Mesothelial cell of epicardium (in vitro differentiated cells): ENCODE data around the gene ERAL1. TPM values are rescaled to one million over a fixed set of nuclear protein-coding genes. Genes with fewer than 3 reads are reported as not detected.
"Not testable (repeated sequence)": the region's sequence is repeated elsewhere in the genome, so short reads cannot be mapped to it uniquely, and the experiment has no call there.

Source experiments
- DNase-seq, 2 experiments: peaks; one replicate each; pipeline ENCODE4 v3.0.0; 2021; ENCODE audit warnings: low spot score in 2 of 2; ENCODE audit not compliant: unreplicated experiment in 2 of 2
- H3K27ac Mint-ChIP-seq: 2 replicates; pipeline ENCODE4 v1.8.0; 2021; ENCODE audit warnings: mixed read lengths
- H3K27me3 Mint-ChIP-seq: 2 replicates; pipeline ENCODE4 v1.8.0; 2021; ENCODE audit warnings: low read depth, mixed read lengths
- H3K36me3 Mint-ChIP-seq: 2 replicates; pipeline ENCODE4 v1.8.0; 2021; ENCODE audit warnings: mixed read lengths
- H3K4me1 Mint-ChIP-seq: 2 replicates; pipeline ENCODE4 v1.8.0; 2021; ENCODE audit warnings: mixed read lengths
- H3K4me3 Mint-ChIP-seq: 2 replicates; pipeline ENCODE4 v1.8.0; 2021; ENCODE audit warnings: mild to moderate bottlenecking, moderate library complexity, mixed read lengths
- H3K9me3 Mint-ChIP-seq: 2 replicates; pipeline ENCODE4 v1.8.0; 2021; ENCODE audit warnings: mixed read lengths
- CTCF ChIP-seq: fragments of 200-600 bp; sonication (generic); IDR thresholded peaks from one replicate; pipeline ENCODE4 v1.5.0; 2021; ENCODE audit warnings: antibody characterized with exemption; ENCODE audit not compliant: unreplicated experiment
- total RNA-seq: library from RNA; stranded (reverse); gene quantifications from 3 replicates; pipeline ENCODE4 v1.2.1, GENCODE V29; 2021

ERAL1 gene
- total RNA-seq, 1 donor from 2014 or later: 37.4 TPM

DNA sequence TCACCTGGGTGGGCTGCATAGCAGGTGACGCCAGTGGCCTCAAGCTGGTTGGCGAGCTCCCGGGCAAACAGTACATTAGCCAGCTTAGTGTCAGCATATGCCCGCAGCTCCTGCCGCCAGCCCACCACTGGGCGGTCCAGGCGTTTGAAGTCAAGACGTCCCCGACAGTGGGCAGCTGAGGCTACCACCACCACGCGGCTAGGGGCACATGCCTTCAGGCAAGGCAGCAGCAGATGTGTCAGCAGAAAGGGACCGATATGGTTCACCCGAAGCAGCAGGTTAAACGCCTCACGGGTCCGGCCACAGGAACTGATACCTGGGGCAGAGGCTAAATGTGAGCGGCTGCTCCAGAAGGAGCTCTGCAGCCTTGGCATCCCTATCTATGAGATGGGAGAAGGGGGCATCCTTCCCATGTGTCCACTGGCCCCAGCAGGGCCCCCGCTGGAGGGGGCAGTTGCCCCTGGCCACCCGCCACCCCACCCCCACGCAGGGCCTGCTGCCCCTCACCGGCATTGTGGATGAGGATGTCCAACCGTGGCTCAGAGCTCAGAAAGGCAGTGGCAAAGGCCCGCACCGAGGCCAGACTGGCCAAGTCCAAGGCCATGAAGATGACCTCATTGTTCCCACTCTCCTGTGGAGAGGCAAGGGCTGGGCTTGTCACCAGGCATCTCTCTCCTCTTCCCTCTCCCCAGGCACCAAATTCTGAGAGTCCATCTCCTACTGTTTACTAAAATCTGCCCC is 46.3 kb downstream of the ERAL1 start:
- TF ChIP-seq CTCF: no peak
- Mint-ChIP-seq H3K4me1 (peaks cover 23% of the 10 kb centered on the region), H3K36me3 (no peaks in the 10 kb centered on the region), H3K4me3 (peak overlapping the region; percentile 79), H3K9me3 (no peaks in the 10 kb centered on the region), H3K27ac (peak overlapping the region; percentile 85), H3K27me3 (no peaks in the 10 kb centered on the region)
- DNase-seq: no peak

GRCh38 chr17:28901866-28902818 is 47.3 kb downstream of the ERAL1 start:
- peak overlapping the region; percentile 79 for H3K4me3 Mint-ChIP-seq
- TF ChIP-seq CTCF: no peak
- H3K27me3 Mint-ChIP-seq: no peaks in the 10 kb centered on the region
- peak in 1 of 2 experiments; percentile 46 for DNase-seq
- peaks cover 4% of the 10 kb centered on the region for H3K36me3 Mint-ChIP-seq
- H3K9me3 Mint-ChIP-seq: no peaks in the 10 kb centered on the region
- peak overlapping the region; percentile 85 for H3K27ac Mint-ChIP-seq
- H3K4me1 Mint-ChIP-seq: peaks cover 15% of the 10 kb centered on the region

DNA sequence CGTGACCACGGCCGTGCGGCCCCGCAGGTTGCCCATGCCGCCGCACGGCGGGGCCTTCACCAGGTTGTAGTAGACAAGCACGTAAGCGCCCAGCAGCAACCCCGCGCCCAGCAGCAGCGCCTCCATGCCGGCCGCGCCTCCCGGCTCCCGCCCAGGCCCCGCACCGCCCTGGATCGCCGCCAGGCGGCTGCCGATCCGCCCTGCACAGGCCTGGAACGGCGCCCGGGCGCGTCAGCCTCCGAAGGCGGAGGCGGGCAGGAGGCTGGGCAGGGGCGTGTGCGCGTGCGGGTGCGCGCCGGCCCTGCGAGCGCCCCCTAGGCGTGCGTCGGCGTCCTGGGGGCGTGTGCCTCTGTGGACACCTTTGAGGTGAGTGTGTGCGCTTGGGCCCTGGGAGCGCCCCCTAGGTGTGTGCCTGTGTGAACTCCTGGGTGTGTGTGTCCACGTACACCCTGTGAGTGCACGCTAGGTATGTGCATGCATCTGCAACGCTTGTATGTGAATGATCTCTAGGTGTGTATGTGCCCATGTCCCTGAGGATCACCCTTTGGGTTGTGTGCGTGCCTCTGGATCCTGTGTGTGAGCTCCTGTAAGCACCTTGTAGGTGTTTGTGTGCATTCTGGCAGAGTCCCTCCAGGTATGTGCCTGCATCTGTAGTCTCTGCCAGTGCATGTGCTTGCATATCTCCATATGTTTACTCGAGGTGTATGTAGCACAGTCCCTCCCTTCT is 48.2 kb downstream of the ERAL1 start, which contains the start of gene DHRS13:
Gene DHRS13, minus strand, starts transcription at position 261 of the 727 bp plus-strand sequence. Its CDS starts 135 bp downstream, at position 126.
- peak; percentile 97 to 99 for DNase-seq
- H3K36me3 Mint-ChIP-seq: peaks cover 13% of the 10 kb centered on the region
- H3K4me1 Mint-ChIP-seq: peaks cover 12% of the 10 kb centered on the region
- H3K27me3 Mint-ChIP-seq: no peaks in the 10 kb centered on the region
- peak; percentile 89 for TF ChIP-seq CTCF
- peak within 1 kb of the TSS; percentile 85 for H3K27ac Mint-ChIP-seq
- peak within 1 kb of the TSS; percentile 79 for H3K4me3 Mint-ChIP-seq
- no peaks in the 10 kb centered on the region for H3K9me3 Mint-ChIP-seq

GRCh38 chr17:28903546-28903841 is 48.7 kb downstream of the ERAL1 start:
- Mint-ChIP-seq H3K27ac (peak overlapping the region; percentile 68), H3K4me1 (peaks cover 10% of the 10 kb centered on the region), H3K36me3 (peaks cover 14% of the 10 kb centered on the region), H3K4me3 (peak overlapping the region; percentile 52)
- DNase-seq, H3K27me3 Mint-ChIP-seq, H3K9me3 Mint-ChIP-seq: not testable (repeated sequence)

- H3K4me3 Mint-ChIP-seq: no peak overlapping the region
Observed at GRCh38 chr17:28904800-28905199, 50.0 kb downstream of the ERAL1 start.

More at GRCh38 chr17:28904800-28905199, 50.0 kb downstream of the ERAL1 start:
- TF ChIP-seq CTCF: no peak
- peaks cover 20% of the 10 kb centered on the region for H3K36me3 Mint-ChIP-seq
- no peaks in the 10 kb centered on the region for H3K9me3 Mint-ChIP-seq
- H3K27me3 Mint-ChIP-seq: no peaks in the 10 kb centered on the region
- no peak overlapping the region for H3K27ac Mint-ChIP-seq
- DNase-seq: no peak
- peaks cover 10% of the 10 kb centered on the region for H3K4me1 Mint-ChIP-seq
